GM12891 (cell line): ENCODE data around the gene HCST.

ENCODE experiments used
- POLR2A ChIP-seq: IDR thresholded peaks from 2 replicates; pipeline ENCODE4 v1.6.1; 2011; ENCODE audit warnings: low read depth, low read length, control low read depth
- POLR2AphosphoS5 ChIP-seq: IDR thresholded peaks from 2 replicates; pipeline ENCODE4 v1.6.1; 2011; ENCODE audit warnings: low read depth, low read length, control low read depth
- POU2F2 ChIP-seq: IDR thresholded peaks from 2 replicates; pipeline ENCODE4 v1.6.1; 2011; ENCODE audit warnings: low read depth, mild to moderate bottlenecking, control low read depth, low read length, moderate library complexity

- TF ChIP-seq POLR2A (no peak), POLR2AphosphoS5 (no peak), POU2F2 (no peak)
Measured at GRCh38 chr19:35908010-35908441, 5.7 kb downstream of the HCST start, which contains the start of gene TYROBP.
